ENCODE results near the gene CD109.

CD109 gene

GRCh38 chr6:73728548-73729205, 32.7 kb downstream of the CD109 start:
- no peak for DNase-seq

DNA sequence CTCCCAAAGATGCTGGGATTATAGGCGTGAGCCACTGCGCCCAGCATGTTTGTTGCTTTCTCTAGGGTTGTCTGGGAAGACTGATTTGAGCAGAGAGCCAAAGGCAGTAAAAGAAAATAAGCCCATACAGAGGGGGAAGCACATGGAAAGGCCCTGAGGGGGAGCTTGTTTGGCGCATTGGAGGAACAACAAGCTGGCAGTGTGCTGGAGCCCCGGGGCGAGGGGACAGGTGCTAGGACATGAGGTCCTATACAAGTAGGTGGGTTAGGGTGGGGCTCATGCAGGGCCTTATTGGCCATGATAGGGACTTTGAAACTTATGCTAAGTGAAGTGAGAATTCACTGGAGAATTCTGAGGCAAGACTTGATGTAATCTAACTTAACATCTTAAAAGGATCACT, 35.3 kb downstream of the CD109 start:
- no peak for DNase-seq

- DNase-seq: peak; percentile 63
Measured at GRCh38 chr6:73732845-73733675, 37.1 kb downstream of the CD109 start.

GRCh38 chr6:73733791-73734190, 37.8 kb downstream of the CD109 start:
- no peak for DNase-seq

- DNase-seq: no peak
Measured at GRCh38 chr6:73734832-73735453, 38.9 kb downstream of the CD109 start.

DNA sequence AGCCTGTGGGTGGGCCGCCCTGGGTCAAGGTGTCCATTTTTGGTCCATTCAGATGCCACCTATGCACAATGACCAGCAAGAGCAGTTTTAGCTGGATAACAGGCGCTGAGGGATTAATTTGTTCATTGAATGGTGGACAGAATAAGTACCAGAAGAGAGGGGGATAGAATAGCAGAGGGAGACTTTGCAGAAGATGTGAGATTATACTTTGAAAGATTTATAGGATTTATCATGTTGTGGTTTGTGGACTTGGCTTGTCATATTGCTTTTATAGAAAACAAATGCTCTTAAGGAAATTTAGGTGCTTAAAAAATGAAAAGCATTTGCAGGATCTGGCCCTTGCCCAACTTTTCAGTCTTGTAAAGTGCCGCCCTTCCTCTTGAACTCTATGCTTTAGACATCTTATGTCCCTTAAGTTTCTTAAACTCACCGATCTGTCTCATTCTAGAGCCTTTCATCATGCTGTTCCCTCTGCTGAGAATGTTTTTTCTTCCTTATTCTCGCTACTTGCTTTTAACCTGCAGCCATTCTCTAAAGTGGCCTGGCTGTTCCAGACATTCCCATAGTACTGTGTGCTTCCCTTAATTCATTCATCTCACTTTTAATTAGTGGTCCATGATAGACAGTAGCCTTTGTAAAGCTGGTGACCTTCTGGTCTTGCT, 42.5 kb downstream of the CD109 start:
- no peak for DNase-seq

GRCh38 chr6:73739096-73739495, 43.1 kb downstream of the CD109 start:
- DNase-seq: peak; percentile 70

DNA sequence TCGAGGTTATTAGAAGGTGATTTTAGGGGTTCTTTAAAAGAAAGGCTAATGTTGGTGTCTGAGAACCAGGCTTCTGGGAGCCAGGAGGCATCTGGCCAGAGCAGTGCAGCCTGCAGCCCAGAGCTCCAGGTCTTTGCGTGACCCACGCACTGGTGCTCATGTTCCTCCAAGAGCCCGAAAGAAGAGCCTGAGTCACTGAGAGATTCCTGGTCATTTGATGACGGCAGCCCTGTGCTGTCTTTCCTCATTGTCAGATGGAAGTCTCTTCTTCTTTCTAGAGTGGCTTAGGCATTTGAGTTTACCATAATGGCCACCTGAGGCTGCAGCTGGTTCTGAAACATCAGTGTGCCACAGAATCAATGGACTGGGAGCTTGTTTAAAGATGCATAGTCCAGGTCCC, 46.4 kb downstream of the CD109 start:
- no peak for DNase-seq

GRCh38 chr6:73743081-73743480, 47.1 kb downstream of the CD109 start:
- DNase-seq: no peak

DNA sequence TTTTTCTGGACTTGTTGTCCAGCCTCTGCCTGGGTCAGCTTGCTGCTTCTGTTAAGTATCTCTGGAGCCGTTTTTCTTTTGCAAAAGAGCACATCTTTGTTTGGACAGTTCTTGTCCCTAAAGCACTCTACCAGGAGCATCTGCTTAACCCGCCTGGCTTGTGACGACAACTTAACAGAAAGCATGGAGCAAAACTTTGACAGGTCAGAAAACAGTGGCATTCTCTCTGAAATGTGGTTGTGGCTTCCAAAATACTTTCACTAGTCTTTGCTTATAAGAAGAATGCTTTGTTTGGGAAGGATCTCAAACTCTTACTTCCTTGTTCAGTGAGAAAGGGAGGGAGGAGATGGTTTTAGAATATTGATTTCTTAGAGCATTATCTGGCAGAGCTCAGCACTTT, 47.6 kb downstream of the CD109 start:
- DNase-seq: no peak

- DNase-seq: no peak
Measured at GRCh38 chr6:73746787-73747186, 50.8 kb downstream of the CD109 start.

- DNase-seq: peak; percentile 7
Measured at GRCh38 chr6:73747289-73747688, 51.3 kb downstream of the CD109 start.

DNA sequence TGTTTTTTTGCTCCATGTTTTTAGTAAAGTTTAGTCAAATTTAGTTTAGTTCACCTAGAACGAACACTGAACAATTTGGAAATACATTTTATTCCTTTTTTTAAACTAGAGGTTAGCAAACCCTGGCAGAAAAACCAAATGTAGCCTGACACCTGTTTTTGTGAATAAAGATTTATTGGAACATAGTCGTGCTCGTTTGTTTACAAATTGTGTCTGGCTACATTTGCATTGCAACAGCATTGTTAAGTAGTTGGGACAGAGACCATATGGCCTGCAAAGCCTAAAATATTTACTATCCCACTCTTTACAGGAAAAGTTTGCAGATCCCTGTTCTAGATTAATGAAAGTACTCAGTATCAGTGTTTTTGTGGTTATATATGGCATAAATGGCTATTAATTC, 56.9 kb downstream of the CD109 start:
- DNase-seq: no peak

- no peak for DNase-seq
Measured at GRCh38 chr6:73766040-73766439, 70.0 kb downstream of the CD109 start.

DNA sequence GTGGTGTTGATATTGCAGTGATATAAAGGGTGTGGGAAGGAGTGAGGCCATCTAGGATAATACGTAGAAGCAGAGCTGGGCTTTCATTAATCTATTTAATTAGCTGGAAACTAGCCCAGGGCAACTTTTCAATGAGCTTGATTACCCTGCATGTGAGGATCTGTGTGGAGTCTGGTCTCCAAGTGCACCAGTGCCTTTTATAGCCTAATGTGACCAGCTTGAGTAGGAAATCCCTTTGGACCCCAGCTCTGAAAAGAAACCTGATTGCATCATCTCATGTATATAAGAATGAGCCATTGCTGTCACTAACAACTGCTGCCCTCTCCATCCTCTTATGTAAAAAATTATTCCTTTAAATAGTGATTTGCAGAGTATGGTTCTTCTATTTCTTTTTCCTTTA, 72.6 kb downstream of the CD109 start:
- DNase-seq: no peak

- DNase-seq: no peak
Measured at GRCh38 chr6:73769976-73770375, 74.0 kb downstream of the CD109 start.

DNA sequence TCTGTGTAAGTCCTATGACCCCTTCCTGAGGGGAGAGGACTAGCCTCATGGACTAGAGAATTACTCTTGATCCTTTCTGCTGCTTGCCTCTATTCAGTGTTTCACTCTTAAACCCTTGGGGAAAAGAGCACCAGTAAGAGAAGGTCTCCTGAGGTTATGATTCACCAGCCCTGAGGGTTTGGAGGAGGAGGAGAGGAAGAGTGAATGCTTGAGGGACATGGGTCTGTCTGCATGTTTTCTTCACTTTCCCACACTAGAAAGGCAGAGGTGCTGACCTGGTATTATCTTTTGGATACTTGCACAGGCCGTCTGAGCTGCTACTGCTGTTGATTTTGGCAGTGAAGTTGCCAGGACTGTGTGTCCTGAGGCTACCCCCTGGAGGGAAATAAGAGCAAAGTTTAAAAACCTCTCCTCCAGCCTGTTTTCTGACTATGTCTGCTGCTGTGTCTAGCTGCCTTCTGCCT, 78.3 kb downstream of the CD109 start:
- DNase-seq: no peak

- no peak for DNase-seq
Measured at GRCh38 chr6:73779943-73780342, 83.9 kb downstream of the CD109 start.

GRCh38 chr6:73782911-73783310, 86.9 kb downstream of the CD109 start:
- DNase-seq: no peak

DNA sequence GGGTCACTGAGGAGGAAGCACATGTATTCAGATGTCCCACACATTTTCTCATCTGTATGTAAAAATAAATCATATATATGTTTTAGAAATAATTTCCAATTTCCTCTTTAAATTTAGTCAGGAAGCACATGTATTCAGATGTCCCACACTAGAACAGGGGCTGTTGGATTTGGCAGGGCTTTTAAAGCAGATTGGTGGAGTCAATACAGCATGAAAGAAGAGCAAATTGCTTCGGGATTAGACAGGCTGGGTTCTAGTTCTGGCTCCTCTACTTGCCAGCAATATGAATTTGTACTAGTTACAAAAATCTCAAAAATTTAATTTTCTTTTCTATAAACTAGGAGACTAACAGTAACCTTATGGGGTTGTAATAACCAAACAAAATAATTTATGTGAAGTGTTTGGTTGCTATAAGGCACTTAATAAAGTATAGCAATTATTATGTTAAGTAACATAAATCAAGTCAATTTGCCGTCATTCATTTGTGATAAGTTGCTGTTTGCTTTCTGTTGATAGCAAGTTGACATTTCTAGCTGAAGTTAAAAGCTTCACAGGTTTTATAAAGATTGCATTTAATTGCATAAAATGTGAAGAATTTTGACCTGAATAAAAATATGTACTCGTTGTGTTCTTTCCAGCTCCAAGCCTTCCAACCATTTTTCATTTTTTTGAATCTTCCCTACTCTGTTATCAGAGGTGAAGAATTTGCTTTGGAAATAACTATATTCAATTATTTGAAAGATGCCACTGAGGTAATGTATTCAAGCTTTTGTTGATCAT, 88.9 kb downstream of the CD109 start:
- DNase-seq: no peak

DNA sequence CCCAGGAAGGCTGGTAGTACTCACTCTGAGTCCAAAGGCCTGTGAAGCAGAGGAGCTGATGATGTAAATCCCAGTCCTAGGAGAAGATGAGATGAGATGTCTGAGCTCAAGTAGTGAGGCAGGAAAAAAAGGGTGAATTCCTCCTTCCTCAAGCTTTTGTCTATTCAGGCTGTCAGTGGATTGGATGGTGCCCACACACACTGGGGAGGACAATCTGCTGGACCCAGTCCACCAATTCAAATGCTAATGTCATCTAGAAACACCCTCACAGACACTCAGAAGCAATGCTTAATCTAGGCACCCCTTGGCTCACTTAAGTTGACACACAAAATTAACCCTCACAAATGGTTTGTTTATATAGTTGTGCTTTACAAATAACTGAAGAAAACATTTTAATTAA, 94.6 kb downstream of the CD109 start:
- no peak for DNase-seq

DNA sequence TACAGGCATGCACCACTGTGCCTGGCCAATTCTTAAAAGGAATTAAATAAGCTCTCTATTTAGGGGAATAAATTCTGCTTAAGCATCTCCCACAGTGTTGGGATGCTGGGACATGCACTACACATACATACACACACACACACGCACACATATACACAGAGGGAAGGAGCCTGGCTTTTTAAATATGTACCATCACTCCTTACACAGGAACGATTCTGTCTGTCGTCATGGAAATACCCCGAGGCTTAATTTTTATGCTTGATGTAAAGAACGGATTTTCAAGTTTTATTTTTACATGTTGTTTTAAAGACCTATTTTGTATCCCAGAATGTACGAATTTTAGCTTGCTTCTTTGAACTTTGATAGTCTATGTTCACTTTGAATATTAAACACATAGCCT, 95.3 kb downstream of the CD109 start:
- DNase-seq: no peak

GRCh38 chr6:73792738-73793137, 96.7 kb downstream of the CD109 start:
- no peak for DNase-seq

Measured in CD4-positive, alpha-beta T cell treated with Interleukin-4 for 4 hours (primary cell).